CD4-positive, alpha-beta T cell treated with Interleukin-6 for 4 hours (primary cell): Measurements from ENCODE around the gene FREM1.

Experiments used
- DNase-seq: peaks from one replicate; pipeline ENCODE4 v3.0.0-alpha.2; 2020; ENCODE audit warnings: mixed read lengths

Gene FREM1

GRCh38 chr9:14748373-14748772 is 161.9 kb downstream of the FREM1 start:
- DNase-seq, result no peak

- DNase-seq, result no peak
Measured at GRCh38 chr9:14747111-14747510, 163.1 kb downstream of the FREM1 start.

GRCh38 chr9:14746626-14747025 is 163.6 kb downstream of the FREM1 start:
- DNase-seq, result no peak

GRCh38 chr9:14744768-14745167 is 165.5 kb downstream of the FREM1 start:
- no peak for DNase-seq

- no peak for DNase-seq
Measured at GRCh38 chr9:14741369-14741768, 168.9 kb downstream of the FREM1 start.

GRCh38 chr9:14733133-14733532 is 177.1 kb downstream of the FREM1 start:
- DNase-seq, result no peak

- no peak for DNase-seq
Measured at GRCh38 chr9:14731294-14731981, 178.8 kb downstream of the FREM1 start.

- DNase-seq, result no peak
Measured at GRCh38 chr9:14730461-14730898, 179.7 kb downstream of the FREM1 start.

- DNase-seq, result no peak
Measured at GRCh38 chr9:14723301-14723700, 186.9 kb downstream of the FREM1 start.

- no peak for DNase-seq
Measured at GRCh38 chr9:14722391-14723035, 187.7 kb downstream of the FREM1 start, which contains the start of gene CER1. Gene CER1, minus strand, starts transcription at chr9:14722733. Its CDS starts 61 bp downstream, at chr9:14722672.

- DNase-seq, result no peak
Measured at GRCh38 chr9:14719231-14719923, 190.9 kb downstream of the FREM1 start.

- no peak for DNase-seq
Measured at GRCh38 chr9:14715102-14715501, 195.1 kb downstream of the FREM1 start.

- DNase-seq, result no peak
Measured at GRCh38 chr9:14713187-14713767, 197.0 kb downstream of the FREM1 start.

GRCh38 chr9:14710804-14711203 is 199.4 kb downstream of the FREM1 start:
- DNase-seq, result no peak

GRCh38 chr9:14706530-14707140 is 203.6 kb downstream of the FREM1 start:
- no peak for DNase-seq

GRCh38 chr9:14705079-14705478 is 205.1 kb downstream of the FREM1 start:
- no peak for DNase-seq

- DNase-seq, result no peak
Measured at GRCh38 chr9:14704281-14704680, 205.9 kb downstream of the FREM1 start.

GRCh38 chr9:14702200-14702720 is 208.0 kb downstream of the FREM1 start:
- DNase-seq, result no peak

- peak; percentile 65 for DNase-seq
Measured at GRCh38 chr9:14693251-14693861, 216.9 kb downstream of the FREM1 start, which contains the start of gene ZDHHC21. Gene ZDHHC21, minus strand, starts transcription at chr9:14693432. Its CDS starts 19,092 bp downstream, at chr9:14674340.

- DNase-seq, result no peak
Measured at GRCh38 chr9:14692470-14693250, 217.6 kb downstream of the FREM1 start.
